Ishikawa (cell line): Measurements from ENCODE around the gene STK32A.

Experiments
- CEBPB ChIP-seq: IDR thresholded peaks from 2 replicates; pipeline ENCODE4 v1.6.1; 2012
- EP300 ChIP-seq: IDR thresholded peaks from 2 replicates; pipeline ENCODE4 v1.6.1; 2012; ENCODE audit warnings: borderline replicate concordance
- FOXM1 ChIP-seq: IDR thresholded peaks from 2 replicates; pipeline ENCODE4 v1.6.1; 2012; ENCODE audit warnings: low read depth, borderline replicate concordance
- RAD21 ChIP-seq: IDR thresholded peaks from 2 replicates; pipeline ENCODE4 v1.6.1; 2012; ENCODE audit warnings: low read depth
- TAF1 ChIP-seq: IDR thresholded peaks from 2 replicates; pipeline ENCODE4 v1.6.1; 2012; ENCODE audit warnings: low read depth, mild to moderate bottlenecking
- TCF12 ChIP-seq: IDR thresholded peaks from 2 replicates; pipeline ENCODE4 v1.6.1; 2012; ENCODE audit warnings: low read depth
- TEAD4 ChIP-seq: IDR thresholded peaks from 2 replicates; pipeline ENCODE4 v1.6.1; 2012
- TF ChIP-seq, protein P1 (sequence below): IDR thresholded peaks from 2 replicates; pipeline ENCODE4 v1.6.1; 2012
- TF ChIP-seq, protein P2 (sequence below): IDR thresholded peaks from 2 replicates; pipeline ENCODE4 v1.6.1; 2012; ENCODE audit warnings: low read depth, mild to moderate bottlenecking
- TF ChIP-seq, protein P3 (sequence below): IDR thresholded peaks from 2 replicates; pipeline ENCODE4 v1.6.1; 2012

DNA sequence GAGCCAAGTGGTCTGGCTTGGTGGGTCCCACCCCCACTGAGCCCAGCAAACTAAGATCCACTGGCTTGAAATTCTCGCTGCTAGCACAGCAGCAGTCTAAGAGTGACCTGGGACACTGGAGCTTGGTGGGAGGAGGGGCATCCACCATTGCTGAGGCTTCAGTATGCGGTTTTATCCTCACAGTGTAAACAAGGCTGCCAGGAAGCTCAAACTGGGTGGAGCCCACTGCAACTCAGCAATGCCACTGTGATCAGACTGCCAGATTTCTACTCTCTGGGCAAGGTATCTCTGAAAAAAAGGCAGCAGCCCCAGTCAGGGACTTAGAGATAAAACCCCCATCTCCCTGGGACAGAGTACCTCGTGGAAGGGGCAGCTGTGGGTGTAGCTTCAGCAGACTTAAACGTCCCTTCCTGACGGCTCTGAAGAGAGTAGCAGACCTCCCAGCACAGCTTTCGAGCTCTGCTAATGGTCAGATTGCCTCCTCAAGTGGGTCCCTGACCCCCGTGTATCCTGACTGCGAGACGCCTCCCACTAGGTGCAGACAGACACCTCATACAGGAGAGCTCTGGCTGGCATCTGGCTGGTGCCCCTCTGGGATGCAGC lies 18.2 kb upstream of the STK32A start:
- TF ChIP-seq CEBPB = no peak
- TF ChIP-seq EP300 = no peak
- TF ChIP-seq, protein P1, sequence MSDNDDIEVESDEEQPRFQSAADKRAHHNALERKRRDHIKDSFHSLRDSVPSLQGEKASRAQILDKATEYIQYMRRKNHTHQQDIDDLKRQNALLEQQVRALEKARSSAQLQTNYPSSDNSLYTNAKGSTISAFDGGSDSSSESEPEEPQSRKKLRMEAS = no peak
- no peak for TF ChIP-seq FOXM1
- no peak for TF ChIP-seq TCF12
- TF ChIP-seq, protein P2, sequence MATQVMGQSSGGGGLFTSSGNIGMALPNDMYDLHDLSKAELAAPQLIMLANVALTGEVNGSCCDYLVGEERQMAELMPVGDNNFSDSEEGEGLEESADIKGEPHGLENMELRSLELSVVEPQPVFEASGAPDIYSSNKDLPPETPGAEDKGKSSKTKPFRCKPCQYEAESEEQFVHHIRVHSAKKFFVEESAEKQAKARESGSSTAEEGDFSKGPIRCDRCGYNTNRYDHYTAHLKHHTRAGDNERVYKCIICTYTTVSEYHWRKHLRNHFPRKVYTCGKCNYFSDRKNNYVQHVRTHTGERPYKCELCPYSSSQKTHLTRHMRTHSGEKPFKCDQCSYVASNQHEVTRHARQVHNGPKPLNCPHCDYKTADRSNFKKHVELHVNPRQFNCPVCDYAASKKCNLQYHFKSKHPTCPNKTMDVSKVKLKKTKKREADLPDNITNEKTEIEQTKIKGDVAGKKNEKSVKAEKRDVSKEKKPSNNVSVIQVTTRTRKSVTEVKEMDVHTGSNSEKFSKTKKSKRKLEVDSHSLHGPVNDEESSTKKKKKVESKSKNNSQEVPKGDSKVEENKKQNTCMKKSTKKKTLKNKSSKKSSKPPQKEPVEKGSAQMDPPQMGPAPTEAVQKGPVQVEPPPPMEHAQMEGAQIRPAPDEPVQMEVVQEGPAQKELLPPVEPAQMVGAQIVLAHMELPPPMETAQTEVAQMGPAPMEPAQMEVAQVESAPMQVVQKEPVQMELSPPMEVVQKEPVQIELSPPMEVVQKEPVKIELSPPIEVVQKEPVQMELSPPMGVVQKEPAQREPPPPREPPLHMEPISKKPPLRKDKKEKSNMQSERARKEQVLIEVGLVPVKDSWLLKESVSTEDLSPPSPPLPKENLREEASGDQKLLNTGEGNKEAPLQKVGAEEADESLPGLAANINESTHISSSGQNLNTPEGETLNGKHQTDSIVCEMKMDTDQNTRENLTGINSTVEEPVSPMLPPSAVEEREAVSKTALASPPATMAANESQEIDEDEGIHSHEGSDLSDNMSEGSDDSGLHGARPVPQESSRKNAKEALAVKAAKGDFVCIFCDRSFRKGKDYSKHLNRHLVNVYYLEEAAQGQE = no peak
- TF ChIP-seq, protein P3, sequence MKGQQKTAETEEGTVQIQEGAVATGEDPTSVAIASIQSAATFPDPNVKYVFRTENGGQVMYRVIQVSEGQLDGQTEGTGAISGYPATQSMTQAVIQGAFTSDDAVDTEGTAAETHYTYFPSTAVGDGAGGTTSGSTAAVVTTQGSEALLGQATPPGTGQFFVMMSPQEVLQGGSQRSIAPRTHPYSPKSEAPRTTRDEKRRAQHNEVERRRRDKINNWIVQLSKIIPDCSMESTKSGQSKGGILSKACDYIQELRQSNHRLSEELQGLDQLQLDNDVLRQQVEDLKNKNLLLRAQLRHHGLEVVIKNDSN = no peak
- no peak for TF ChIP-seq TAF1
- no peak for TF ChIP-seq TEAD4
- TF ChIP-seq RAD21 = no peak
